HG02798 (cell line): ENCODE data around the gene ACP2.
"Not testable (repeated sequence)": the region's sequence is repeated elsewhere in the genome, so short reads cannot be mapped to it uniquely, and the experiment has no call there.

Source experiments
- ATAC-seq: cut with Tn5 transposase; IDR thresholded peaks from one replicate; pipeline ENCODE4 v1.9.1; 2021; ENCODE audit warnings: mild to moderate bottlenecking; ENCODE audit not compliant: unreplicated experiment, poor library complexity

ACP2 gene

DNA sequence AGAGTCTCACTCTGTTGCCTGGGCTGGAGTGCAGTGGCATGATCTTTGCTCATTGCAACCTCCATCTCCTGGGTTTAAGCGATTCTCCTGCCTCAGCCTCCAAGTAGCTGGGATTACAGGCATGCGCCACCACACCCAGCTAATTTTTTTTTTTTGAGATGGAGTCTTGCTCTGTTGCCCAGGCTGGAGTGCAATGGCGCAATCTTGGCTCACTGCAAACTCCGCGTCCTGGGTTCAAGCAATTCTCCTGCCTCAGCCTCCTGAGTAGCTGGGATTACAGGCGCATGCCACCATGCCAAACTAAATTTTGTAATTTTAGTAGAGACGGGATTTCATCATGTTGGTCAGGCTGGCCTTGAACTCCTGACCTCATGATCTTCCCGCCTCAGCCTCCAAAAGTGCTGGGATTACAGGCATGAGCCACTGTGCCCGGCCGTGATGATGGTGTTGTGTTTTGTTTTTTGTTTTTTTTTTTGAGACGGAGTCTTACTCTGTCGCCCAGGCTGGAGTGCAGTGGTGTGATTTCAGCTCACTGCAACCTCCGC lies 40.5 kb downstream of the ACP2 start:
- ATAC-seq: not testable (repeated sequence)

DNA sequence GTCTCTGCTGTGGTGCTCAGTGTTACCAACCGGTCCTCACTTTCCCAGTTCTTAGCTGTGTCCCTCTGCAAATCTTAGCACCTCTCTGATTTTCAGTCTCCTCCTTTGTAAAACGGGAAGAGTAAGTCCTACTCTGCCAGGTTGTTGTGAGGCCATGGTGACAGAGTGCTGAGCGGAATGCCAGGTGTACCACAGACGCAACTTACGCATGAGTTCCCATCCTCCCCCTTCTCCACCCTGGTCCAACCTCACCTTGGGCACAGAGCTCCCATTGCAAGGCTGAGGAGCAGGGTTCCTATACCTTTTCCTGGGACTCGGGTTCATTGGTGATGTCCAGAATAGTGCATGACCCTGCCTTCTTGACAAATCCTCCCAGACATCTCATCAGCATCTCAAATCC lies 41.2 kb downstream of the ACP2 start:
- ATAC-seq: no peak

- not testable (repeated sequence) for ATAC-seq
These were observed 42.0 kb downstream of the ACP2 start for GRCh38 chr11:47206577-47206976.

DNA sequence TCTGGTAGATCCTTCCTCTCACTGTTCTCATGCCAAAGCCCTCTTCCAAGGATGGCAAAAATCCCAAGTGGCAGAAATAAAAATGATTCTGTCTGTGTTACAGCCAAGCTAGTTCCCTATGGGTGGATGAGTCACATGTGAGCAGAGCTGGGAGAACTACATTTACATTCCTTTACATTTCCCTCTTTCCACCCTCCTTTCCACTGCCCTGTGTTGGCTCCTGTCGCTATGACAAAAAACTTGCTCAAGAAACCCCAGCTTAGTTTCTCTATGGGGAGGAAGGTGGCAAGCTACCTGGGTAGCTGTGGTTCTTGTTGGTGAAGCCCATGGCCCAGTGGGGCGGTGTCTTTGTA lies 44.0 kb downstream of the ACP2 start:
- no peak for ATAC-seq

GRCh38 chr11:47202576-47202975 lies 46.0 kb downstream of the ACP2 start:
- no peak for ATAC-seq

- no peak for ATAC-seq
These were observed 47.6 kb downstream of the ACP2 start for GRCh38 chr11:47201015-47201414.

DNA sequence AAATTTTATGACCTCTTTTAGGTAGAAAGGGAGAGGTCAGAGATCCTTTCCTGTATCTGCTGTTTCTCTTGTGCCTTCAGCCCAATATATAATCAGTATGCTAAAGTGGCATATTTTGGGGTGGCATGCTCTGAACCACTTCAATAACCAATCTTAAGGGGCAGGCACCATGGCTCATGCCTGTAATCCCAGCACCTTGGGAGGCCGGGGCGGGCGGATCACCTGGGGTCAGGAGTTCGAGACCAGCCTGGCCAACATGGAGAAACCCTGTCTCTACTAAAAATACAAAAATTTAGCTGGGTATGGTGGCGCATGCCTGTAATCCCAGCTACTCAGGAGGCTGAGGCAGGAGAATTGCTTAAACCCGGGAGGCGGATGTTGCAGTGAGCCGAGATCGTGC lies 50.5 kb downstream of the ACP2 start:
- not testable (repeated sequence) for ATAC-seq

DNA sequence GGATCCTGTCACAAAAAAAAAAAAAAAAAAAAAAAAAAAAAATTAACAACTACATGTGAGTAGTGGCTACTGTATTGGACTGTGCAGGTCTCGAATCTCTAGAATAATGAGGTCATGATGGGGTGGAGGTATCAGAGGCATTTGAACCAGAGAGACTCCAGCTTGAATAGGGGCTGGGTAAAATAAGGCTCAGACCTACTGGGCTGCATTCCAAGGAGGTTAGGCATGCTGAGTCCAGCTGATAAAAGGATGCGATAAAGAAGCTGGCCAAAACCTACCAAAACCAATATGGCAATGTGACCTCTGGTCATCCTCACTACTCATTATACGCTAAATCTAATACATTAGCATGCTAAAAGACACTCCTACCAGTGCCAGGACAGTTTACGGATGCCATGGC lies 56.5 kb downstream of the ACP2 start:
- ATAC-seq: no peak

- ATAC-seq: not testable (repeated sequence)
These were observed 57.5 kb downstream of the ACP2 start for GRCh38 chr11:47191137-47191536.
